ENCODE measurements around the gene TAF1B.
"Not testable (repeated sequence)": the region's sequence is repeated elsewhere in the genome, so short reads cannot be mapped to it uniquely, and the experiment has no call there.

Gene TAF1B

GRCh38 chr2:9835068-9835467 lies 8.2 kb upstream of the TAF1B start:
- not testable (repeated sequence) for H3K4me3 Mint-ChIP-seq; H3K27ac Mint-ChIP-seq; H3K9me3 Mint-ChIP-seq; H3K36me3 Mint-ChIP-seq (ENCODE audit: low read depth)
- Mint-ChIP-seq H3K27me3 (ENCODE audit: low read depth) (peaks cover 34% of the 10 kb centered on the region), H3K4me1 (ENCODE audit: low read depth) (peaks cover 11% of the 10 kb centered on the region)

- Mint-ChIP-seq H3K27ac (no peak overlapping the region), H3K4me3 (no peak overlapping the region), H3K27me3 (ENCODE audit: low read depth) (peaks cover 34% of the 10 kb centered on the region), H3K4me1 (ENCODE audit: low read depth) (peaks cover 6% of the 10 kb centered on the region), H3K9me3 (no peaks in the 10 kb centered on the region), H3K36me3 (ENCODE audit: low read depth) (peaks cover 1% of the 10 kb centered on the region)
Measured at GRCh38 chr2:9836074-9836473, 7.2 kb upstream of the TAF1B start.

- H3K36me3 Mint-ChIP-seq (ENCODE audit: low read depth): peaks cover 1% of the 10 kb centered on the region
- peaks cover 35% of the 10 kb centered on the region for H3K27me3 Mint-ChIP-seq (ENCODE audit: low read depth)
- peaks cover 5% of the 10 kb centered on the region for H3K4me1 Mint-ChIP-seq (ENCODE audit: low read depth)
- H3K9me3 Mint-ChIP-seq: no peaks in the 10 kb centered on the region
- no peak overlapping the region for H3K4me3 Mint-ChIP-seq
- H3K27ac Mint-ChIP-seq: no peak overlapping the region
Measured at GRCh38 chr2:9836517-9836916, 6.8 kb upstream of the TAF1B start.

- Mint-ChIP-seq H3K4me1 (ENCODE audit: low read depth) (peaks cover 6% of the 10 kb centered on the region), H3K4me3 (no peak overlapping the region), H3K9me3 (no peaks in the 10 kb centered on the region), H3K27ac (no peak overlapping the region), H3K36me3 (ENCODE audit: low read depth) (no peaks in the 10 kb centered on the region), H3K27me3 (ENCODE audit: low read depth) (peaks cover 34% of the 10 kb centered on the region)
Measured at GRCh38 chr2:9837451-9837850, 5.8 kb upstream of the TAF1B start.

GRCh38 chr2:9838391-9838790 lies 4.9 kb upstream of the TAF1B start:
- no peaks in the 10 kb centered on the region for H3K9me3 Mint-ChIP-seq
- H3K4me1 Mint-ChIP-seq (ENCODE audit: low read depth): peaks cover 14% of the 10 kb centered on the region
- H3K27me3 Mint-ChIP-seq (ENCODE audit: low read depth): peaks cover 30% of the 10 kb centered on the region
- H3K27ac Mint-ChIP-seq: no peak overlapping the region
- H3K36me3 Mint-ChIP-seq (ENCODE audit: low read depth): no peaks in the 10 kb centered on the region
- no peak overlapping the region for H3K4me3 Mint-ChIP-seq

- peaks cover 19% of the 10 kb centered on the region for H3K36me3 Mint-ChIP-seq (ENCODE audit: low read depth)
- H3K4me3 Mint-ChIP-seq: peak overlapping the region; percentile 92
- peaks cover 8% of the 10 kb centered on the region for H3K27me3 Mint-ChIP-seq (ENCODE audit: low read depth)
- H3K27ac Mint-ChIP-seq: peak overlapping the region; percentile 92
- H3K9me3 Mint-ChIP-seq: no peaks in the 10 kb centered on the region
- H3K4me1 Mint-ChIP-seq (ENCODE audit: low read depth): peaks cover 40% of the 10 kb centered on the region
Measured at GRCh38 chr2:9842487-9843228, 616 bp upstream of the TAF1B start.

GRCh38 chr2:9844036-9844483 lies 786 bp downstream of the TAF1B start:
- H3K4me3 Mint-ChIP-seq: peak overlapping the region; percentile 92
- H3K4me1 Mint-ChIP-seq (ENCODE audit: low read depth): peaks cover 42% of the 10 kb centered on the region
- peak overlapping the region; percentile 92 for H3K27ac Mint-ChIP-seq
- H3K27me3 Mint-ChIP-seq (ENCODE audit: low read depth): peaks cover 8% of the 10 kb centered on the region
- H3K9me3 Mint-ChIP-seq: no peaks in the 10 kb centered on the region
- peaks cover 22% of the 10 kb centered on the region for H3K36me3 Mint-ChIP-seq (ENCODE audit: low read depth)

- Mint-ChIP-seq H3K27ac (peak overlapping the region; percentile 50), H3K36me3 (ENCODE audit: low read depth) (peaks cover 22% of the 10 kb centered on the region), H3K9me3 (no peaks in the 10 kb centered on the region), H3K27me3 (ENCODE audit: low read depth) (peaks cover 8% of the 10 kb centered on the region), H3K4me3 (peak overlapping the region; percentile 92), H3K4me1 (ENCODE audit: low read depth) (peaks cover 44% of the 10 kb centered on the region)
Measured at GRCh38 chr2:9844576-9844975, 1.3 kb downstream of the TAF1B start.

GRCh38 chr2:9846554-9846953 lies 3.3 kb downstream of the TAF1B start:
- Mint-ChIP-seq H3K36me3 (ENCODE audit: low read depth) (peaks cover 35% of the 10 kb centered on the region), H3K4me1 (ENCODE audit: low read depth) (peaks cover 44% of the 10 kb centered on the region), H3K9me3 (no peaks in the 10 kb centered on the region), H3K27ac (no peak overlapping the region), H3K27me3 (ENCODE audit: low read depth) (peaks cover 7% of the 10 kb centered on the region), H3K4me3 (no peak overlapping the region)

GRCh38 chr2:9847140-9847539 lies 3.9 kb downstream of the TAF1B start:
- Mint-ChIP-seq H3K27me3 (ENCODE audit: low read depth) (peaks cover 4% of the 10 kb centered on the region), H3K36me3 (ENCODE audit: low read depth) (peaks cover 38% of the 10 kb centered on the region), H3K4me1 (ENCODE audit: low read depth) (peaks cover 44% of the 10 kb centered on the region), H3K4me3 (no peak overlapping the region), H3K9me3 (no peaks in the 10 kb centered on the region), H3K27ac (no peak overlapping the region)

- peaks cover 67% of the 10 kb centered on the region for H3K36me3 Mint-ChIP-seq (ENCODE audit: low read depth)
- H3K4me3 Mint-ChIP-seq: no peak overlapping the region
- H3K27ac Mint-ChIP-seq: no peak overlapping the region
- peaks cover 19% of the 10 kb centered on the region for H3K9me3 Mint-ChIP-seq
- H3K4me1 Mint-ChIP-seq (ENCODE audit: low read depth): peaks cover 4% of the 10 kb centered on the region
- no peaks in the 10 kb centered on the region for H3K27me3 Mint-ChIP-seq (ENCODE audit: low read depth)
Measured at GRCh38 chr2:9852881-9853280, 9.6 kb downstream of the TAF1B start.

- no peaks in the 10 kb centered on the region for H3K4me1 Mint-ChIP-seq (ENCODE audit: low read depth)
- H3K27me3 Mint-ChIP-seq (ENCODE audit: low read depth): no peaks in the 10 kb centered on the region
- H3K9me3 Mint-ChIP-seq: peaks cover 51% of the 10 kb centered on the region
- no peak overlapping the region for H3K27ac Mint-ChIP-seq
- no peak overlapping the region for H3K4me3 Mint-ChIP-seq
- H3K36me3 Mint-ChIP-seq (ENCODE audit: low read depth): peaks cover 79% of the 10 kb centered on the region
Measured at GRCh38 chr2:9857814-9858729, 14.8 kb downstream of the TAF1B start.

GRCh38 chr2:9858730-9859068 lies 15.4 kb downstream of the TAF1B start:
- Mint-ChIP-seq H3K27me3 (ENCODE audit: low read depth) (no peaks in the 10 kb centered on the region), H3K36me3 (ENCODE audit: low read depth) (peaks cover 78% of the 10 kb centered on the region), H3K9me3 (peaks cover 56% of the 10 kb centered on the region), H3K27ac (no peak overlapping the region), H3K4me3 (no peak overlapping the region), H3K4me1 (ENCODE audit: low read depth) (no peaks in the 10 kb centered on the region)

- not testable (repeated sequence) for H3K4me1 Mint-ChIP-seq (ENCODE audit: low read depth); H3K4me3 Mint-ChIP-seq; H3K27me3 Mint-ChIP-seq (ENCODE audit: low read depth); H3K27ac Mint-ChIP-seq
- Mint-ChIP-seq H3K9me3 (peaks cover 59% of the 10 kb centered on the region), H3K36me3 (ENCODE audit: low read depth) (peaks cover 63% of the 10 kb centered on the region)
Measured at GRCh38 chr2:9860922-9861580, 17.8 kb downstream of the TAF1B start.

All from T-helper 1 cell treated with Interleukin-12 subunit alpha and Interleukin-12 subunit beta and Interleukin-4 antibody, amounts not matched to agents 30 μg/mL and 1 μg/mL, for 36 hours (primary cell).